NCI-H748 treated with DMSO at 0.1 percent for 48 hours (cell line): ENCODE data around the gene TENM4.

Source experiments
- DNase-seq: peaks from one replicate; lab custom pipeline; 2025; lab: John Stamatoyannopoulos, UW

Gene TENM4

DNA sequence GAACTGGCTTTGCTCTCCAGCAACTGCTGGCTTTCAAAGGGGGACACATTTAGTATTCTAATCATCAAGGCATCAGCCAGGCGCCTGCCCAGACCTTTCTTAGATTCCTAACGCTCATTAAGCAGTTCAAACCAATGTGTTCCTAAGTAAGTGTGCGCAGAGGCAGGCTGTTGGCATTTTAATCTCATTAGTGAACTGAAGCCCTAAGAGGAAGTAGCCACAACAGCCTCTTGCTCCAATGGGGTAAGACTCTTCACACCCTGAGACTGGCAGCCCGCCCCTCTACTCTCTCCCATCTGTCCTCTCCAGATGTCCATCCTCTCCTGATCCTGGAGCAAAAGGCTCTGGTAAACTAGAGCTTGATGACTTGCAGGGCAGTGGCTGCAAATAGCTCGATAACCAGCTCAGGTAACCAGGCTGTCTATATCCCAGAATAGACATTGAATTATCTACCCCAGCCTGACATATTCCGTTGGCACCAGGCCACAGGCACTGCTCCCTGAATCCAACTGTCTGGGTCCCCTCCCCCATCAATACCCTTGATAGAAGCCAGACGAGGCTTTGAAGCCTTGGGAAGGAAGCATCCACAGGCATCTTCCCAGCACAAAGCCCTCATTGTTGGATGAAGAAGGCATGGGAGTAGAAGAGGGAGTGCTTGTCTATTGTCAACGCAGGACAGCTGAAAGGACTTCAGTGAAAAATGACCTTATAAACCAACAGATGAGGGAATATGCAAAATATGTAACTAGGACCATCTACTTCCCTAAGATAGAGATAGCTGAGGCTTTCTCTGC lies 321.1 kb downstream of the TENM4 start:
- no peak for DNase-seq

DNA sequence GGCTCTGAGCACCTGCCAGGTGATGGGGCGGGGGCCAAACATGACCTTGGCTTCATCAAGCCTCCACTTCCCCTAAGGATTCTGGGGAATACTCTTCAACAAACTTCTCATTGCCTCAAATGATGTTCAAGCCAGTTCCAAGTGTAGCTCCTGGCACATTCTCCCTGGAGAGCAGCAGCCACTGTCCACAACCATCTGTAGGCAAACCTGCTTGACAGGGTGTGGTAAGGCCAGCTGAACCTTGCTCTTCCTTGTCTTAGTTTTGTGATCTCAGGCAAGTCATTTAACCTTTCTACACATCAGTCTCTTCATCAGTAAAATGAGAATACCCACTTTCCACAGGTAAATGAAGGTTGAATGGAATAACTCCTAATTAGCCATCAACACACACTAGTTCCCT lies 323.3 kb downstream of the TENM4 start:
- DNase-seq, result no peak

DNA sequence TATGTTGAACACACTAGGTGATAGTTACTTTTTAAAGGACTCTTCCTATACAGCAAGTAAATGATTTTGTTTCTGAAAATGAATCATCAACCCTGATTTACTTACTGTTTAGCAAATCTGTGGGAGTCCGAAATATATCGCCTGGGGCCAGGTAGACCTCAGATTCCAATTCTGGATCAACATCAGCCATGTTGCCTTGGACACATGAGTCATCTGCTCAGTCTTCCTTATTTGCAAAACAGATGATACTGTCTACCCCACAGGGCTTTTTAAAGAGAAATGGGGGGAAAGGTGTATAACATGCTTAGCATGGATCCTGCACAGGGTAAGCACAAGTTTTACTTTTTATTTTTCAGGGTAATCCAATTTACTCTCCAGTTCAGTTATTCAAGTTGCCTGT lies 324.2 kb downstream of the TENM4 start:
- DNase-seq, result no peak

DNA sequence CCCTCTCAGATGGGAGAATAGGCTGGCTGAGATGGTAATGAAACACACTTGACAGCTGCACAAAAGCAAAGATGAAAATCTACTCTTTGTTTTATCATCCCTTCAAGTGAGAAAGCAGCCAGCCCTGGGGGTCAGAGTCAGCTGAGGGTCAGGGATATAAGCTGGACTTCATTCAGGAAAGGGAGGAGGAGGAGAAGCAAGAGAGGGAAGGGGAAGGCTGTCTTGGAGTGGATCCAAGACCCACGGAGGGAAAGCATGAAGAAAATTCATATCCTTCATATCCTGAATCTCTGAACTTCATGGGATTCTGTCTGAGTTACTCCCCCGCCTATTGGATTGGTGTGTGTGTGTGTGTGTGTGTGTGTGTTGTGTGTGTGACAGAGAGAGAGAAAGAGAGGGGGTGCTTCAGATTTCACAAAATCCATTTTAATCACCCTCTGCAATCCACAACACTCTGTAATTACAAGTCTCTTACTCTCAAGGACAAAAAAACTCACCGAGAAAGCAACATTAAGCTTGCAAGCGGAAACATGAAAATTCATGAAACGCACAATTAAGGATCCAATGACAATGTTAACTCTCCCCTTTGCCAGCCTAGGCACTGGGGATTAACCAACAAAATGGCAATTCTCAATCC lies 327.7 kb downstream of the TENM4 start:
- no peak for DNase-seq

DNA sequence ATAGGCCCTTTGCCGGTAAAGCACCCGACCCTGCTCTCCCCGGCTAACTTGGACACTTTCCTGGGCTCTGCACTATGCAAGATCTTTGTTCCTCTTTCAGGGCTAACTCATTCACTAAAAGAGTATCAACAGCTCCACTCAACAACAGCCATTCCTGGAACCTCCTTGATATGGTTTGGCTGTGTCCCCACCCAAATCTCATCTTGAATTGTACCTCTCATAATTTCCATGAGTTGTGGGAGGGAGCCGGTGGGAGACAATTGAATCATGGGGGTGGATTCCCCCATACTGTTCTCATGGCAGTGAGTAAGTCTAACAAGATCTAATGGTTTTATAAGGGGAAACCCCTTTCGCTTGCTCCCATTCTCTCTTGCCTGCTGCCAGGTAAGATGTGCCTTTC lies 330.0 kb downstream of the TENM4 start:
- DNase-seq, result no peak

DNA sequence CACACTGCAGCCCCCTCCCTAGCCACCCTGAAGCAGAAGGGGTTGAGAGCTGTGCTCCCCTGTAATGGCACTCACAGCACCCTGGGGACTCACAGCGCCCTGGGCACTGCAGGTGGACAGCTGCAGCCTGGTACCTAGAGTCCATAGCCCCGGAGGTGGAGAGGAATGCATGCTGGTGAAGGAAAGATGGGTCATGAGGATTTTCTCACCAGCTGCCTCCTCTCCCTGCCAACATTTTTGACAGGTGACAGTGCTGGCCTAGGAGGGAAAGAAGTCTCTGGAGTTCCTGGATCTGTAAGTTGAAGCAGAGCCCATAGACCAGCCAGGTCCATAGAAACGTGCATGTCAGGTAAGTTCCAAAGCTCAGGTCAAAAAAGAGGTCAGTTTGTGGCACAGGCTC lies 330.5 kb downstream of the TENM4 start:
- DNase-seq, result no peak

DNA sequence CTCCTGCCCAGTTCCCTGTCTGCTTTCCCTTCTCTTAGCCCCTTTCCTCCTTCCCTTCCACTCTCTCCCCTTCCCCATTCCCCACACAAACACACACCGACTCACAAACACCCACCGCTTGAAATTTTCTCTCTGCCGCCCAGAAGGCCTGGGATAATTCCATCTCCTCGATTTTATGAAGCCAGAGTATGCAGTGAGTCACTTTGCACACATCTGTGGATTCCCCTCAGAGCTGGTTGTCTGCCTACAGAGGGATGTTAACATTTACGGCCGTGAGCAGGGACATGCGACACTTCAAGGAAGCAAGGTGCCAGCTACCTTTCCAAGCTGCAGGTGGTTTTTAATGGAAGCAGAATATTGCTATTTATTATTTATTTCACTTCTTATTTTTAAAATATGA lies 332.0 kb downstream of the TENM4 start:
- no peak for DNase-seq

DNA sequence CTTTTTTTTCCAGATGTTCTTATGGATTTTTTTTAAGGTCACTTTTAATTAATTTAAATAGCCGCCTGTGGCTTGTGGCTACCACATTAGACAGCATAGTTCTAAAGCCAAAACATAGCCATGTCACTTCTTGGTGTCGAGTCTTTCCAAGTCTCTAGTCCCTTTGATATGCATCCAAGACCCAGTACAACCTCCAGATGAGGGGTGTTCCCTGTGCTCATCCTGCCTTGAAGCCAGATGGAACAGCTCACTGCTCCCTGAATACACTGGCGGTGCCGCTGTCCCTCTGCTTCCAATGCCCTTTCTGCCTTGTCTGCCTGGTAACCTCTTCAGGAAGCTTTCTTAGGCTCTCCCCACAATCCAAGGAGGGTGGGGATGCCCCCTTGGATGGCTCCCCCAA lies 338.0 kb downstream of the TENM4 start:
- no peak for DNase-seq

DNA sequence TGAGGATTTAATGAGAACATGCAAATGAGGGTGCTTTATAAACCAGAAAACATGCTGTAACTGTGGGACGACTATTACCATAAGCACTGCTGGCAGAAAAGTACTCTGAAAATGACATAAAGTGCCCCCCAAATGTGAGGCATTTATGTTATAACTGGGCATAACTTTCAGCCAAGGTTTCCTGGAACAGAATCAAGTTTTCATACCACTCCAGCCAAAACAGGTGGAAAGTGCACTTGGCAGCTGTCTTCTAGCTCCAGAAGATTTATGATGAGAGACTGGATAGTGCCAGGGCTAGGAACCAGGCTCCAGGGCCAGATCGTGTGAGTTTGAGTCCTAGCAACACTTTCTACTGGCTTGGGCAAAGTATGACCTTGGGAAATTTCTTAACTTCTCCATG lies 339.2 kb downstream of the TENM4 start:
- no peak for DNase-seq

DNA sequence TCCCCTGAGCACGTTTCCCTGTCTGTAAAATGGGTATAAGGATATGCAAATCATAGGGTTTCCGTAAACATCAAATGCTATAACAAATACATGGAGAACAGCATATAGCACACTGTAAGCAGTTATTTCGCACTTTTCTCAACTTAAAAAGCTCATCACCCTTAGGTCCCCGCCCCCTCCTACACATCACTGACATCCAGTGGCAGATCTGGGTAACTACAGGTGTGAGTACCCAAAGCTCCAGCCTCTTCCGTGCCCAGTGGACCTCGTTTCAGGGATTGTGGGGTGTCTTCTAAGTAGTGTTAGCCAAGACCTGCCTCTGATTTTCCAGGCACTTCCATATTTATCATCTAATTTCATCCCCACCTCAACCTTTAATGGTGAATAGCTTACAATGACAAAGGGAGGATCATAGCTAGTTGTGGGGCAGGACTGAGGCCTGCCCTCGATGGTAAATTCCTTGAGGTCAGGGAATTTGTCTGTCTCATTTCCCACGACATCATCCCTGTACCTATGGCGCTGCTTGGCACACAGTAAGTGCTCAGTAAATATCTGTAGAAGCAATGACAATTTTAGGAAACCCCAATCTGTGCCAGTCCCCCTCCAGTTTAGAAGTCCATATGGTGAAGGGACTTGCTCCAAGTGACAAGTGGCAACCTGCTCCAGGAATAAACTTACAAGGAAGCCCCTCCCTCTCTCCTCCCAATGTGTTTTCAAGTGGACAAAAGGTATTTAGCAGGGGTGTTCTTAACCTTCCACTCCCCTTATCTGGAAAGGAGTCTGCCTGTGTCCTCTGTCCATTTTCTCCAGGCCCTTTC lies 340.5 kb downstream of the TENM4 start:
- DNase-seq, result peak; percentile 22

DNA sequence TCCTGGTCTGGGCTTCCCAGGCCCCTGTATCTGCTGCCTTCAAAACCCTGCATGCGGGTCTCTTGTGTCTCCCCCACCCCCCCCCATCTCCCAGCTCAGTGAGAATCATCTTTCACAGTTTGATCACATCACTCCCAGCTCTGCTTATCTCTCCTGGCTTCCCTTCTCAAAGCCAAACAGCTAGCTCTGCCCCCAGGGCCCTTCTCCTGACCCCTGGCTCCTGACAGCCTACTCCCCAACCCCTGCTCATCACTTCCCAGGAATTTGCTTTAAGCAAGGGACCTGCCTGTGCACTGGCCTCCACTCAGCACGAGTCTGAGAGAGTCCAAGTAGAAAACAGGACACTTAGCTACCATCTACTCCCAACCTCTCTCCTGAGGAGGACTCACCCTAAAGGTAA lies 342.7 kb downstream of the TENM4 start:
- no peak for DNase-seq

DNA sequence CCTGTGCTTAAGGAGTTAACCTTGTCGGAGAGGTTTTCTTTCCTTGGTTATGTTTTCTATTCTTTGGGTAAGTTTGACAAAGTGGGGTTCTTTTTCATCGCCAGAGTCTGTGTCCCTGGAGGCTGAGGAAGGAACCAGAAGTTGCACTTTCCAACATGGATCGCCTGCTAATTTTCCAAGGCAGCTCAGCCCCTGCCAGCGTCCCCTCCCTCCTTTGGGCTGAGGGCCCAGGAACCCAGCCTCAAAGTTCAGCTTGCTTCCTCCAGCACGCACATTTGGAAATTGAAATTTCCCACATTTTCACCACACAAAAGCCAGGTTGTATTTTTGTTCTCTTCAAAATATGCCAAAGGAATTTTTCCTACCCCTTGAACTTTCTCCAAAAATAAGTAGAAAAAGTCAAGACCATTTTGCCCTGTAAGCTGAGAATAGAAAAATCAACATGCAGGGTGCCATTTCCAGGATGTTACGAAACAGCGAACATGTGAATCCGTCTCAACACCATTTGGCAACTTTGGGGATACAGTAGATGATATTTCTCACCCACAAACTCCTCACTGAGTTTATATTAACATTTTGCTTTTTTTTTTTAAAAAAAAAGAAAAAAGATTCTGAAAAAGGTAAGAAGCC lies 343.5 kb downstream of the TENM4 start:
- DNase-seq, result no peak

DNA sequence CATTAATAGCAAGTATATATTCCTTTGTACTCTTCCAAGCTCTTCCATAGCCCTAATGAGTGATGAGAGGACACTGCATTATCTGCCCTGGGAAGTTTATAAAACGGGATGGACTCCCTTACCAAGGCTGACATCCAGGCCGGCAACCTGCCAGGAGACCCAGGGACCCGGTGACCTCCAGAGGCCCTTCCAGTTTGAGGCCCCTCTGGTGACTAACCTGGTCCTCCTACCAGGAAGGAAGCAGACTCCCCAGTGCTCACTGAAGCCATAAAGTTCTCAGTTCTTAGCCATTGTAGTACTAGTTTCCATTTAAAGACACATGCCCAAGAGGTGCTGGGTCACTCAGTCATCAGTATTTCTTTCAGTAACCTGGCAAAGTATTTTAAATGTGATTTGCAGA lies 345.4 kb downstream of the TENM4 start:
- DNase-seq, result no peak

DNA sequence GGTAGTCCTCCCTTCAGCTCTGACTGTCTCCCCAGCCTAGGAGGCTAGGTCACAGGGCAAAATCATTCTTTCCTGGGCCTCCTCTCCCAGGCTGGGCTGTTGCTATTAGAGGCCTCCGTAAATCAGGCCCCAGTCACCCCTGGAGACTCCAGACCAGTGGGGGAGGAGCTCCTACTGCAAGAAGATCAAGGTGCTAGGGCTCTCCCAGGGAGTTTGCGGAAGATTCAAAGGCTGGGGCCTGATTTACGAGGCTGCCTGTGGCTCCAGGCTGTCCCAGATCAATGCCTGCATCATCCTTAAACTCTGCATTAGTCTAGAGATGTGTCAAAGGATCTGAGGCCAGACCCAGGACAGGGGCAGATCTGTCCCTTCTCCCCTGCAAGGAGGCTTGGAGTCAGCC lies 346.2 kb downstream of the TENM4 start:
- DNase-seq, result no peak

DNA sequence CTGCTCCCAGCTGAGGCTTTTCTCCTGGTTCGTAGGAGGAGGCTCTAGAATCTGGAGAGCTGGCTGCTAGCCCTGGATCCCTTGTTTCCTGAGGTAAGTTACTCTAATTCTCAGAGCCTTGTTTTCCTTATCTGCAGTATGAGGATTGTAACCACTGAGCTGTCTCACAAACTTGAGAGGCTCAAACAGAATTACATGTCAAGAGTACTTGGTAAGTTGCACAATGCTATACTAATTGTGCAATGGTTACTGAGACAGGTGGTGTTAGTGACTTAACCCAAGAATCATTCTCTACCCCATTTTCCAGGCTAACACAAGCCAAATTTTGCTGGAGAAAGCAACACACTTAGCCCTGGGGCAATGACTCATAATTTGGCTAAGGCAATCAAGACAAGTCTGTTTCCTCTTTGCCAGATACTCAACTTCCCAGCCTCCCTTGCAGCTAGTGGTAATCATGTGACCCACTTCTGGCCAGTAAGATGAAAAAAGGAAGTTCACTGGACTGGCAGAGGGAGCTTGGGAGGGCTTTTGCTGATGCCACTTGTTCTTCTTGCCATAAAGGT lies 348.0 kb downstream of the TENM4 start:
- no peak for DNase-seq

DNA sequence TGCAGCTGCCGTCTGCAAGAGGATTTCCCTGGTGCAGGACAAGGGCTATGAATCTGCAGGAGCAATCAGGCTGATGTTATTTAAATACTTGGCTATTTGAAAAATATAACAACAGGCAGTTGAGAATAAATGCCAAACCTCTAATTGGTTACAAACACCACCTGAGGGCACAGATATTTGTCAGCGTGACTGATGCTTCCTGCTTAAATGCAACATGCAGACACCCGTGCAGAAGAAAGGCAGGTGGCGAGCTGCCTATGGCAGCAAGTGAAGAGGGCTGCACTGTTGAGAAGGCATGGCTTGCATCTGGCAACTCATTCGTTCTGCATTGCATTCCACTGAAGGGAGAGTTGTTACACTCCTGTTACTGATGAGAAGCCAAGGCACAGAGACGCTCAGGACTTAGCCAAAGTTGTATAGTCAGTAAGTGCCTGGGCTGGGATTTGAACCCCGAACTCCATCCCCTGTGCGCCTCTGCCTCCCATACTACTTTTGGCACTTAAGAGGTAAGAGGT lies 350.6 kb downstream of the TENM4 start:
- no peak for DNase-seq

DNA sequence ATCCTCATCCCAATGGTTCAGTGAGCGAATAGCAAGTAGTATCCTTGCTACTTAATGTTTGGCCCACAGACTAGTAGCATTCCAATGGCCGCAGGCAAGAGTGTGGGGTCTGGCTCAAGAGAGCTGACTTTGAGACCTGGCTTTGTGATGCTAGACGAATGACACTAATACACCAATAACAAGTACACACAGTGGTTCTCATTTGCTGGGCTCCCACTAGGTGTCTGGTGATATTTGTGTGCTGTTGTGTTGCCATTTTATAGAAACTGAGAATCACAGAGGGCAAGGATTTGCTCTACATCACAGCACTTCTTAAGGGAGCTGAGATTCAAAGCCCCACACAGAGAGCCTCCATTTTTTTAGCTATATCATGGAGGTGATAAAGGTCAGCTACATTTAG lies 351.2 kb downstream of the TENM4 start:
- no peak for DNase-seq

DNA sequence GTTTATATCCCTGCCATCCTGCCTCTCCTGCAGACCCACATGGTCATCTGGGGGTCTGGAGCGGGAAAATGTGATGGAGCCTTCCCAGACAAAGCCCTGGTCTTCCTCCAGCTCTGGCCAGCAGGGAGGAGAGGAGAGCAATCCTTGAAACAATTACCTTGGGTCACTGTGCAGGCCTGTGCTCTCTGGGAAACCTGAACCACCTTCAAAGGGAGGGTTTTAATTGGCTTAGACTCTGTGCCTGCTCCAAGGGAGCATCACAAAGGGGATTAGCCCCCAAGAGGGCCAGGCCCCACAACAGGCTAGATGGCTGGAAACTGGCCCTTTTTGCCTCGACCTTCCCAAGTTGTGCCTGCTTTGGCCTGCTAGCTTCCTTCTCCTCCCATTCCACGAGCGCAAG lies 351.9 kb downstream of the TENM4 start:
- no peak for DNase-seq

DNA sequence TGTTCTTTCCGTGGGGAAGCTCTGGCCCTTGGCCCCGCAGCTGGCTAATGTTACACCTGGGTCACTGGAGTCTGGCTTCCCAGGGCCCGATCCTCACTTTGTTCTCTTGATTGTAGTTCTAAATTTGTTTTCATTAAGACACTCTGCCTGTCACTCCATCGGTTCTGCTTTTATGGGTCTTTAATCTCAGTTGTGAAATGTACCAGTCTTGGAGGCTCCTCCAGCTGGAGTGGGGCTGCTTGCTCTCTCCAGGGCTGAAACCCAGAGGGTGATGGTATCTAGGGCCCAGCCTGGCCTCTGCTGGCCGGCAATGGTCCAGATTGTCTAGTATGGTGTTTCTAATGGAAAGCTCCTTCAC lies 352.9 kb downstream of the TENM4 start:
- no peak for DNase-seq

DNA sequence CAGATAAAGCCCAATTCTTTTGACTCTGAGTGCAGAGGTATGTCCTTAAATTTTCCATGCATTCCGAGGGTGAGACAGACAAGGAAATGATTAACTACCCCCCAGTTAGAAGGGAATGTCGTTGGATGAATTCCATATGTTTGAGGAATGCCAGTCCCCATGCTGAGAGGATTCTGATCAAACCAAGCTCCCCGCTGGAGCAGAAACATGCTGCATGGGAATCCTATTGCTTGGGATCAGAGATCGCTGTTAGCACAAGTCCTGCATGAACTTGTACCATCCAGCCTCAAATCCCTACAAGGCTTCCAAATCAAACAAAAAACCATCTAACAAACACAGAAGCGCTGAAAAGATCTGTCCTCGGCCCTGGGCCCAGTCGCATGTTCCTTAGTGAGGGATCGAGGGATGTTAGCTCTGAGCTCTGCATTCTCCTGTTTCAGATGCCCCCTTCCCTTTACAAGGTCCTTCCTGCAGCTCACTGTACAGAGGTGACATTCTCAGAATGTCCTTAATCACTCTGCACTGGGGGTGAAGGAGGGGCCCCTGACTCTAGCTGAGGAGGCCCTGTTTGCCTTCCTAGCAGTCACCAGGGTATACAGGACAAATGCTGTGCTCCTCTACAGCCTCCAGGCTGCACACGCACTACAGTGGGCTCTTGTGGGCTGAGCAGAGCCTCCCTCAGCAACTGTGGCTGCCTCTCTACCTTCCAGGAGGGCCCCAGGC lies 353.4 kb downstream of the TENM4 start:
- no peak for DNase-seq

DNA sequence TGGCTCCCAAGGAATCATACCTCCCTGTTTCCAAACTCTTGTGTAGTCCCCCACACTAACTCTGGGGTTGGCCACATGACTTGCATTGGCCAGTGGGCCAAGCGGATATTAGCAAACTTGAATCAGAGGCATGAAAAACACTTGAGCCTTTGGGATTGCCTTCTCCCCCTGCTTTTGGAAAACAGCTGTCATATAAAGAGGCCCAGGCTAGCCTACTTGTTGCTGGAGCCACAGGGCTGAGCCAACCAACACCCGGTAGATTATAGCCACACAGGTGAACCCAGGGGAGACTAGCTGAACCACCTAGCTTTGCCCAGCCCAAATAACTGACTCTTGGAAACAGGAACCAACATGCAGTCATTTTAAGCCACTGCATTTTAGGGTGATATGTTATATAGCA lies 354.8 kb downstream of the TENM4 start:
- DNase-seq, result no peak

DNA sequence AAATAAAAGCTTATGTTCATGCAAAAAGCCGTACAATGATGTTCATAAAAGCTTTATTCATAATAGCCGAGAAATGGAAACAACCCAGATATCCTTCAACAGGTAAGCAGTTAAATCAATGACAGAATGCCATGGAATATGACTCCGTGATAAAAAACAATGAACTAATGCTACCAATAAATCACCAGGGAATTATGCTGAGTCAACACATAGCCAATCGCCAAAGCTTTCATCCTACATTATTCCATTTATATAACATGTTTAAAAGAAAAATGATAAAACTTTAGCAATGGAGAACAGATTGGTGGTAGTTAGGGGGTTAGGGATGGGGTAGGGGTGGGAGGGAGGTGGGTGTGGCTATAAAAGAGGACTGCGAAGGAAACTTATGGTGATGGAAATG lies 356.4 kb downstream of the TENM4 start:
- DNase-seq, result no peak
